HepG2 (cell line): Measurements from ENCODE around the gene SIAH2. TPM values are rescaled to one million over a fixed set of nuclear protein-coding genes. Genes with fewer than 3 reads are reported as not detected.

Source experiments
- ATF1 ChIP-seq: IDR thresholded peaks from 2 replicates; pipeline ENCODE4 v1.6.1; 2016; ENCODE audit warnings: mild to moderate bottlenecking, control low read depth
- ATF4 ChIP-seq, 2 experiments: fragments of 450-650 bp in 1 of 2; sonication (generic) in 1 of 2; formaldehyde crosslinking; IDR thresholded peaks; 2 replicates each; pipeline versions ENCODE4 v1.5.0 to v1.8.0; 2020 to 2022; ENCODE audit warnings: mild to moderate bottlenecking in 1 of 2, missing genetic modification reagents in 1 of 2
- BCLAF1 ChIP-seq: fragments of 450-650 bp; IDR thresholded peaks from 2 replicates; pipeline ENCODE4 v1.6.1; 2017; ENCODE audit warnings: mild to moderate bottlenecking
- ESRRA ChIP-seq: sonication (generic); formaldehyde crosslinking; IDR thresholded peaks from 2 replicates; pipeline ENCODE4 v1.5.1; 2020; ENCODE audit warnings: mild to moderate bottlenecking, low read depth, missing genetic modification reagents
- FOXA1 ChIP-seq, 2 experiments: fragments of 450-650 bp in 1 of 2; sonication (generic) in 1 of 2; formaldehyde crosslinking in 1 of 2; IDR thresholded peaks; 2 replicates each; pipeline versions ENCODE4 v1.4.0 to v1.6.1; 2016 to 2020; ENCODE audit warnings: missing genetic modification reagents in 1 of 2
- FOXP1 ChIP-seq, 2 experiments: fragments of 450-650 bp in 1 of 2; IDR thresholded peaks; 2 replicates each; pipeline ENCODE4 v1.6.1; 2017 to 2018; ENCODE audit warnings: antibody characterized with exemption in 1 of 2
- FOXP4 ChIP-seq: sonication (generic); formaldehyde crosslinking; IDR thresholded peaks from 2 replicates; pipeline ENCODE4 v1.4.0; 2020; ENCODE audit warnings: missing genetic modification reagents
- HNF4A ChIP-seq: sonication (generic); formaldehyde crosslinking; IDR thresholded peaks from 2 replicates; pipeline ENCODE4 v1.4.0; 2020; ENCODE audit warnings: missing genetic modification reagents
- KLF9 ChIP-seq: IDR thresholded peaks from 2 replicates; pipeline ENCODE4 v1.6.1; 2016; ENCODE audit warnings: low read depth
- MIER2 ChIP-seq: IDR thresholded peaks from 2 replicates; pipeline ENCODE4 v1.6.1; 2016; ENCODE audit warnings: missing biosample characterization, missing genetic modification reagents
- NR2C2 ChIP-seq: sonication (generic); formaldehyde crosslinking; IDR thresholded peaks from 2 replicates; pipeline ENCODE4 v1.4.0; 2020; ENCODE audit warnings: missing genetic modification reagents, mild to moderate bottlenecking, moderate library complexity, borderline replicate concordance
- POLR2A ChIP-seq, 2 experiments: IDR thresholded peaks; 2 replicates each; pipeline ENCODE4 v1.6.1; 2011; ENCODE audit warnings: low read depth in 2 of 2, low read length in 2 of 2, mild to moderate bottlenecking in 1 of 2, moderate library complexity in 1 of 2; ENCODE audit not compliant: insufficient read depth in 1 of 2
- RBFOX2 ChIP-seq: fragments of 200-400 bp; formaldehyde crosslinking; IDR thresholded peaks from 2 replicates; pipeline ENCODE4 v1.6.1; 2017; ENCODE audit warnings: low read depth, mild to moderate bottlenecking, low read length
- SP140L ChIP-seq: sonication (generic); formaldehyde crosslinking; IDR thresholded peaks from 2 replicates; pipeline ENCODE4 v1.4.0; 2020; ENCODE audit warnings: missing genetic modification reagents, borderline replicate concordance
- THRA ChIP-seq: sonication (generic); formaldehyde crosslinking; IDR thresholded peaks from 2 replicates; pipeline ENCODE4 v1.4.0; 2020; ENCODE audit warnings: missing genetic modification reagents, borderline replicate concordance
- ZBTB38 ChIP-seq: sonication (generic); formaldehyde crosslinking; IDR thresholded peaks from 2 replicates; pipeline ENCODE4 v1.5.1; 2020; ENCODE audit warnings: mild to moderate bottlenecking, missing genetic modification reagents
- ZMYM3 ChIP-seq: sonication (generic); formaldehyde crosslinking; IDR thresholded peaks from 2 replicates; pipeline ENCODE4 v1.5.1; 2020; ENCODE audit warnings: mild to moderate bottlenecking, missing genetic modification reagents
- ZNF205 ChIP-seq: IDR thresholded peaks from 2 replicates; pipeline ENCODE4 v1.6.1; 2018; ENCODE audit warnings: missing biosample characterization, missing genetic modification reagents
- ZNF44 ChIP-seq: sonication (generic); formaldehyde crosslinking; IDR thresholded peaks from 2 replicates; pipeline ENCODE4 v1.5.1; 2020; ENCODE audit warnings: mild to moderate bottlenecking, missing genetic modification reagents
- ZNF644 ChIP-seq: IDR thresholded peaks from 2 replicates; pipeline ENCODE4 v1.6.1; 2016; ENCODE audit warnings: low read depth
- ZNF749 ChIP-seq: sonication (generic); formaldehyde crosslinking; IDR thresholded peaks from 2 replicates; pipeline ENCODE4 v1.8.0; 2022; ENCODE audit warnings: mild to moderate bottlenecking, missing genetic modification reagents, moderate library complexity, borderline replicate concordance
- ZNF761 ChIP-seq: sonication (generic); formaldehyde crosslinking; conservative IDR thresholded peaks from 2 replicates; pipeline ENCODE4 v1.4.0; 2020; ENCODE audit warnings: mild to moderate bottlenecking, missing genetic modification reagents
- polyA plus RNA-seq, 8 experiments: library from polyadenylated mRNA; depleted of rRNA in 3 of 8; stranded (reverse) in 7 of 8; unstranded in 1 of 8; fragments of >200 nt; fragmentation: Illumina TruSeq in 4 of 8; extraction: Trizol in 4 of 8; gene quantifications; 2 replicates each; pipeline versions ENCODE4 v1.2.1 to v1.2.3, GENCODE V29; 2011 to 2016; ENCODE audit warnings: low read depth in 4 of 8, missing spikeins in 1 of 8, mixed read lengths in 1 of 8; ENCODE audit not compliant: insufficient read depth in 1 of 8
- total RNA-seq, 5 experiments: library from RNA; depleted of rRNA; stranded (reverse); fragments of >200 nt; fragmentation: Illumina TruSeq; extraction: Trizol; gene quantifications; 2 replicates each; pipeline ENCODE4 v1.2.3, GENCODE V29; 2016; ENCODE audit warnings: low read depth in 1 of 5

Gene SIAH2
- total and polyA plus RNA-seq, 2 of the 13 experiments (the other 11 are each of a cell fraction or from before 2014, with no cell fraction given), result 71.8 to 117 TPM

GRCh38 chr3:150733936-150734794 is 28.8 kb downstream of the SIAH2 start (continued):
- TF ChIP-seq BCLAF1 (no peak), ZBTB38 (CRISPR knock-in tag) (no peak), MIER2 (CRISPR knock-in tag) (0 out of 2 replicates have a peak, but pooled peaks have one; percentile 37), SP140L (CRISPR knock-in tag) (0 out of 2 replicates have a peak, but pooled peaks have one; percentile 42), FOXA1 (IDR thresholded peaks at IDR 0.05) (no peak), FOXA1 (CRISPR knock-in tag; IDR thresholded peaks at IDR 0.05) (peak; percentile 60; the same call in 1 of the 2 replicates), THRA (CRISPR knock-in tag) (peak; percentile 50; the same call in 1 of the 2 replicates), ZNF205 (CRISPR knock-in tag) (0 out of 2 replicates have a peak, but pooled peaks have one; percentile 43), HNF4A (peak; percentile 26; the same call in 1 of the 2 replicates), POLR2A (IDR thresholded peaks at IDR 0.05; ENCODE audit: insufficient read depth in 1 of 2, low read depth in 2 of 2, low read length in 2 of 2) (peak in 1 of 2 experiments; percentile 59; a peak in 2 of 4 replicates), ATF4 (CRISPR knock-in tag; IDR thresholded peaks at IDR 0.05) (0 out of 4 replicates have a peak, but pooled peaks of 1 of the 2 experiments have one; percentile 32), FOXP1 (IDR thresholded peaks at IDR 0.05) (0 out of 2 replicates have a peak, but pooled peaks have one; percentile 27), FOXP1 (CRISPR knock-in tag; IDR thresholded peaks at IDR 0.05) (no peak), ATF1 (CRISPR knock-in tag) (peak; percentile 55; the same call in 1 of the 2 replicates), FOXP4 (CRISPR knock-in tag) (peak; percentile 64), KLF9 (no peak), NR2C2 (CRISPR knock-in tag) (peak; percentile 41; the same call in 1 of the 2 replicates), ZNF644 (0 out of 2 replicates have a peak, but pooled peaks have one; percentile 49), ZMYM3 (CRISPR knock-in tag) (peak; percentile 98), RBFOX2 (0 out of 2 replicates have a peak, but pooled peaks have one; percentile 17), ZNF761 (CRISPR knock-in tag) (peak; percentile 13; the same call in 1 of the 2 replicates), ESRRA (CRISPR knock-in tag) (0 out of 2 replicates have a peak, but pooled peaks have one; percentile 20), ZNF749 (CRISPR knock-in tag) (peak; percentile 73; the same call in 1 of the 2 replicates), ZNF44 (CRISPR knock-in tag) (0 out of 2 replicates have a peak, but pooled peaks have one; percentile 58)
